ENCODE results near the gene IFI30. TPM values are rescaled to one million over a fixed set of nuclear protein-coding genes. Genes with fewer than 3 reads are reported as not detected.

Gene IFI30
- total and polyA plus RNA-seq, 2 experiments from 2014 or later: 0.98 TPM; not detected in 1

DNA sequence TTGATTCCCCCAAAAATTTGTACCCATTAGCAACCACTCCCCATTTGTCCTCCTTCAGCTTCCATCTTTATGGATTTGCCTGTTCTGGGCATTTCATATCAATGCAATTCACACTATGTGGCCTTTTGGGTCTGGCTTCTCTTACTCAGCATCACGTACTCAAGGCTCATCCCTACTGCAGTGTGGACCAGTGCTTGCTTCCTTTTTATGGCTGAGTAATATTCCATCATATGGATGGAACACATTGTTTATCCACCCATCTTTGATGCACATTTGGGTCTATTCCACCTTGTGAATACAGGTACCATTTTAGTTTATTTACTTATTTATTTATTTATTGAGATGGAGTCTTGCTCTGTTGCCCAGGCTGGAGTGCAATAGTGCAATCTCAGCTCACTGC lies 33.1 kb upstream of the IFI30 start:
- no peaks in the 10 kb centered on the region for H3K27me3 ChIP-seq
- DNase-seq (ENCODE audit: low read depth in 1 of 2, low spot score in 1 of 2): no peak
- H3K4me3 ChIP-seq: no peak overlapping the region
- no peaks in the 10 kb centered on the region for H3K4me1 ChIP-seq (ENCODE audit: low read depth)
- no peaks in the 10 kb centered on the region for H3K9me3 ChIP-seq (ENCODE audit: low read depth)
- H3K36me3 ChIP-seq: peaks cover 8% of the 10 kb centered on the region
- TF ChIP-seq, protein P1, sequence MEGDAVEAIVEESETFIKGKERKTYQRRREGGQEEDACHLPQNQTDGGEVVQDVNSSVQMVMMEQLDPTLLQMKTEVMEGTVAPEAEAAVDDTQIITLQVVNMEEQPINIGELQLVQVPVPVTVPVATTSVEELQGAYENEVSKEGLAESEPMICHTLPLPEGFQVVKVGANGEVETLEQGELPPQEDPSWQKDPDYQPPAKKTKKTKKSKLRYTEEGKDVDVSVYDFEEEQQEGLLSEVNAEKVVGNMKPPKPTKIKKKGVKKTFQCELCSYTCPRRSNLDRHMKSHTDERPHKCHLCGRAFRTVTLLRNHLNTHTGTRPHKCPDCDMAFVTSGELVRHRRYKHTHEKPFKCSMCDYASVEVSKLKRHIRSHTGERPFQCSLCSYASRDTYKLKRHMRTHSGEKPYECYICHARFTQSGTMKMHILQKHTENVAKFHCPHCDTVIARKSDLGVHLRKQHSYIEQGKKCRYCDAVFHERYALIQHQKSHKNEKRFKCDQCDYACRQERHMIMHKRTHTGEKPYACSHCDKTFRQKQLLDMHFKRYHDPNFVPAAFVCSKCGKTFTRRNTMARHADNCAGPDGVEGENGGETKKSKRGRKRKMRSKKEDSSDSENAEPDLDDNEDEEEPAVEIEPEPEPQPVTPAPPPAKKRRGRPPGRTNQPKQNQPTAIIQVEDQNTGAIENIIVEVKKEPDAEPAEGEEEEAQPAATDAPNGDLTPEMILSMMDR (IDR thresholded peaks at IDR 0.05; ENCODE audit: low read depth, low read length): no peak
- H3K27ac ChIP-seq: no peak overlapping the region

DNA sequence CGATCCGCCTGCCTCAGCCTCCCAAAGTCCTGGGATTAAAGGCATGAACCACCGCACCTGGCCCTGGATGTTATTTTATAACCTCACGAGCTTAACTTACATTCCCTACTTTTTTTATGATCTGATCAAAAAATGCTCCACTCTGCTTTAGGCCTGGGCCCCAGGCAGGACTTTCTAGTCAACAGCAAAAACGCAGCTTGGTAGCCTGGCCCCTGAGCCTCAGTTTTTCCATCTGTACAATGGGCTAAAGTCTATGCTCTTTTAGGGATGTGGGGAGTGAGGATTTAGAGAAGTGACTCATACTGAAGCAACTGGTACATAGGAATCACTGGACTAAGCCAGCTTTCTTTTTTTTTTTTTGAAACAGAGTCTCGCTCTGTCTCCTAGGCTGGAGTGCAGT lies 32.6 kb upstream of the IFI30 start:
- Histone ChIP-seq H3K9me3 (ENCODE audit: low read depth) (no peaks in the 10 kb centered on the region), H3K4me3 (no peak overlapping the region), H3K27ac (no peak overlapping the region), H3K36me3 (peaks cover 8% of the 10 kb centered on the region), H3K27me3 (no peaks in the 10 kb centered on the region), H3K4me1 (ENCODE audit: low read depth) (no peaks in the 10 kb centered on the region)
- TF ChIP-seq, protein P1 (IDR thresholded peaks at IDR 0.05; ENCODE audit: low read depth, low read length): no peak
- no peak for DNase-seq (ENCODE audit: low read depth in 1 of 2, low spot score in 1 of 2)

DNA sequence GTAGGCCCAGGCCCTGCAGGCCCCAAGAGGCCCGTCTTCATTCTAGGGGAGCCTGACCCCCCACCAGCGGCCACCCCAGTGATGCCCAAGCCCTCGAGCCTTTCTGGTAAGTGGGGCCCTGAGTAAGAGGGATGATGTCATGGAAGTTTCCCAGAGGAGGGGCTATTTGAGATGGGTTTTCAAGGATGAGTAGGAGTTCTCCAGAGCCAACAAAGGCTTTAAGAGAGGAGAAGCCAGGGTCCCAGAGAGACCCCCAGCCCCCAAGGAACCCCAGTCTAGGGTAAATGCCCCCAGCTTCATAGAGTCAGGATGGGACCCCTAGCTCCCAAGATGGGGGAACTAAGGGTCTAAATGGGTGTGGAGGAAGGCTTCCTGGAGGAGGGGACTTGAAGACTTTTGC lies 29.7 kb upstream of the IFI30 start:
- peaks cover 8% of the 10 kb centered on the region for H3K36me3 ChIP-seq
- DNase-seq (ENCODE audit: low read depth in 1 of 2, low spot score in 1 of 2): no peak
- no peak overlapping the region for H3K27ac ChIP-seq
- H3K27me3 ChIP-seq: no peaks in the 10 kb centered on the region
- H3K4me1 ChIP-seq (ENCODE audit: low read depth): no peaks in the 10 kb centered on the region
- H3K4me3 ChIP-seq: no peak overlapping the region
- TF ChIP-seq, protein P1 (IDR thresholded peaks at IDR 0.05; ENCODE audit: low read depth, low read length): no peak
- H3K9me3 ChIP-seq (ENCODE audit: low read depth): no peaks in the 10 kb centered on the region

DNA sequence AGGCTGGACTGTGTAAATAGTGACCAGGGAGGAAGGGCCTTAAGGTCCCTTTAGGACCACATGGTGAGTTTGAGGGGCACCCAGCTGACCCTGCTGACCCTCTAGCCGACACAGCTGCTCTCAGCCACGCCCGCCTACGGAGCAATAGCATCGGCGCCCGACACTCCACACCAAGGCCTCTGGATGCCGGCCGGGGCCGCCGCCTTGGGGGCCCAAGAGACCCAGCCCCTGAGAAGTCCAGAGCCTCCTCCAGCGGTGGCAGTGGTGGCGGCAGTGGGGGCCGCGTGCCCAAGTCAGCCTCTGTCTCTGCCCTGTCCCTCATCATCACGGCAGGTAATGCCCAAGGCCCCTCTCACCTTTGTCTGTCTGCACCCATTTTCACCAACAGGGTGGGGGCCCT lies 29.3 kb upstream of the IFI30 start:
- Histone ChIP-seq H3K4me3 (no peak overlapping the region), H3K27ac (no peak overlapping the region), H3K4me1 (ENCODE audit: low read depth) (no peaks in the 10 kb centered on the region), H3K9me3 (ENCODE audit: low read depth) (no peaks in the 10 kb centered on the region), H3K36me3 (peaks cover 8% of the 10 kb centered on the region), H3K27me3 (no peaks in the 10 kb centered on the region)
- TF ChIP-seq, protein P1 (IDR thresholded peaks at IDR 0.05; ENCODE audit: low read depth, low read length): no peak
- no peak for DNase-seq (ENCODE audit: low read depth in 1 of 2, low spot score in 1 of 2)

DNA sequence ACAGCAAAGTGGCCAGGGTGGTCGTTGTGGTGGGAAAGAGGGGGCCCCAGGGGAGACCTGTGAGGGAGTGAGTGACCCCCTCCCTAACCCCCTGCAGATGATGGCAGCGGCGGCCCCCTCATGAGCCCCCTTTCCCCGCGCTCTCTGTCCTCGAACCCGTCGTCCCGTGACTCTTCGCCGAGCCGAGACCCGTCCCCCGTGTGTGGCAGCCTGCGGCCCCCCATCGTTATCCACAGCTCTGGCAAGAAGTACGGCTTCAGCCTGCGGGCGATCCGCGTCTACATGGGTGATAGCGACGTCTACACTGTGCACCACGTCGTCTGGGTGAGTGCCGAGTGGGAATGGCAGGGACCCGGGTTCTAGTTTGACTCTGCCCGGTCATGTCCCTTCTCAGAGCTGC lies 28.7 kb upstream of the IFI30 start:
- no peak for DNase-seq (ENCODE audit: low read depth in 1 of 2, low spot score in 1 of 2)
- Histone ChIP-seq H3K4me3 (no peak overlapping the region), H3K4me1 (ENCODE audit: low read depth) (no peaks in the 10 kb centered on the region), H3K27ac (no peak overlapping the region), H3K27me3 (no peaks in the 10 kb centered on the region), H3K9me3 (ENCODE audit: low read depth) (no peaks in the 10 kb centered on the region), H3K36me3 (peaks cover 8% of the 10 kb centered on the region)
- TF ChIP-seq, protein P1 (IDR thresholded peaks at IDR 0.05; ENCODE audit: low read depth, low read length): no peak
